Hepatocyte (in vitro differentiated cells): ENCODE data around the gene FILIP1L.

Source experiments
- EZH2 ChIP-seq: fragments of 200-600 bp; sonication (generic); IDR thresholded peaks from 2 replicates; pipeline ENCODE4 v1.6.1; 2016; ENCODE audit warnings: antibody characterized with exemption, mild to moderate bottlenecking, borderline replicate concordance
- EZH2phosphoT487 ChIP-seq: fragments of 200-600 bp; sonication (generic); IDR thresholded peaks from one replicate; pipeline ENCODE4 v1.6.1; 2018; ENCODE audit warnings: antibody characterized with exemption, mild to moderate bottlenecking, low read depth, moderate library complexity; ENCODE audit not compliant: unreplicated experiment, severe bottlenecking
- TF ChIP-seq, protein P1 (sequence below): fragments of 200-600 bp; sonication (generic); IDR thresholded peaks from 2 replicates; pipeline ENCODE4 v1.5.1; 2016; ENCODE audit warnings: antibody characterized with exemption, mild to moderate bottlenecking; ENCODE audit not compliant: poor library complexity

- TF ChIP-seq, protein P1, sequence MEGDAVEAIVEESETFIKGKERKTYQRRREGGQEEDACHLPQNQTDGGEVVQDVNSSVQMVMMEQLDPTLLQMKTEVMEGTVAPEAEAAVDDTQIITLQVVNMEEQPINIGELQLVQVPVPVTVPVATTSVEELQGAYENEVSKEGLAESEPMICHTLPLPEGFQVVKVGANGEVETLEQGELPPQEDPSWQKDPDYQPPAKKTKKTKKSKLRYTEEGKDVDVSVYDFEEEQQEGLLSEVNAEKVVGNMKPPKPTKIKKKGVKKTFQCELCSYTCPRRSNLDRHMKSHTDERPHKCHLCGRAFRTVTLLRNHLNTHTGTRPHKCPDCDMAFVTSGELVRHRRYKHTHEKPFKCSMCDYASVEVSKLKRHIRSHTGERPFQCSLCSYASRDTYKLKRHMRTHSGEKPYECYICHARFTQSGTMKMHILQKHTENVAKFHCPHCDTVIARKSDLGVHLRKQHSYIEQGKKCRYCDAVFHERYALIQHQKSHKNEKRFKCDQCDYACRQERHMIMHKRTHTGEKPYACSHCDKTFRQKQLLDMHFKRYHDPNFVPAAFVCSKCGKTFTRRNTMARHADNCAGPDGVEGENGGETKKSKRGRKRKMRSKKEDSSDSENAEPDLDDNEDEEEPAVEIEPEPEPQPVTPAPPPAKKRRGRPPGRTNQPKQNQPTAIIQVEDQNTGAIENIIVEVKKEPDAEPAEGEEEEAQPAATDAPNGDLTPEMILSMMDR = no peak
- TF ChIP-seq EZH2 = no peak
- TF ChIP-seq EZH2phosphoT487 = no peak
These were observed 204.4 kb downstream of the FILIP1L start for GRCh38 chr3:99909714-99910495.
